Smooth muscle cell (in vitro differentiated cells): ENCODE data around the gene OR1E2. TPM values are rescaled to one million over a fixed set of nuclear protein-coding genes. Genes with fewer than 3 reads are reported as not detected.
A peak's percentile ranks its signal among the peaks of the same experiment; 100 is the strongest.

ENCODE experiments used
- DNase-seq: peaks from one replicate; lab custom pipeline; 2025; ENCODE audit not compliant: unreplicated experiment; lab: John Stamatoyannopoulos, UW
- H2AFZ ChIP-seq: fragments of 200-600 bp; sonication (generic); 2 replicates; pipeline ENCODE4 v1.6.0; 2016; ENCODE audit warnings: antibody characterized with exemption, low read depth, mild to moderate bottlenecking
- H3F3A ChIP-seq: fragments of 200-600 bp; sonication (generic); 2 replicates; pipeline ENCODE4 v1.6.0; 2017; ENCODE audit warnings: antibody characterized with exemption, low read depth
- H3K27ac ChIP-seq: fragments of 200-600 bp; sonication (generic); 2 replicates; pipeline ENCODE4 v1.5.1; 2016; ENCODE audit warnings: low read depth, mild to moderate bottlenecking
- H3K27me3 ChIP-seq: fragments of 200-600 bp; sonication (generic); 2 replicates; pipeline ENCODE4 v1.6.1; 2016; ENCODE audit warnings: low read depth, mild to moderate bottlenecking
- H3K36me3 ChIP-seq: fragments of 200-600 bp; sonication (generic); 2 replicates; pipeline ENCODE4 v1.5.1; 2016; ENCODE audit warnings: low read depth
- H3K4me1 ChIP-seq: fragments of 200-600 bp; sonication (generic); 2 replicates; pipeline ENCODE4 v1.5.1; 2016; ENCODE audit warnings: low read depth
- H3K4me2 ChIP-seq: fragments of 200-600 bp; sonication (generic); 2 replicates; pipeline ENCODE4 v1.6.0; 2016; ENCODE audit warnings: mild to moderate bottlenecking
- H3K4me3 ChIP-seq: fragments of 200-600 bp; sonication (generic); 2 replicates; pipeline ENCODE4 v1.5.1; 2016; ENCODE audit warnings: mild to moderate bottlenecking
- H3K79me2 ChIP-seq: fragments of 200-600 bp; sonication (generic); 2 replicates; pipeline ENCODE4 v1.6.0; 2016; ENCODE audit warnings: low read depth, mild to moderate bottlenecking
- H3K9ac ChIP-seq: fragments of 200-600 bp; sonication (generic); 2 replicates; pipeline ENCODE4 v1.6.0; 2016; ENCODE audit warnings: low read depth
- H3K9me3 ChIP-seq: fragments of 200-600 bp; sonication (generic); replicated peaks from 2 replicates; pipeline ENCODE4 v1.5.1; 2016; ENCODE audit warnings: low read depth
- H4K20me1 ChIP-seq: fragments of 200-600 bp; sonication (generic); 2 replicates; pipeline ENCODE4 v1.6.0; 2016; ENCODE audit warnings: low read depth
- WGBS: methylation state at CpG from one replicate; pipeline ENCODE4 v1.1.7; 2016; ENCODE audit warnings: low lambda C conversion rate; 5-methylcytosine and 5-hydroxymethylcytosine counted together
- polyA plus RNA-seq: library from polyadenylated mRNA; unstranded; fragments of >200 nt; fragmentation: Nextera tagmentation; extraction: Ambion mirVana; gene quantifications from 2 replicates; pipeline ENCODE4 v1.2.1, GENCODE V29; 2016
- total RNA-seq: library from RNA; depleted of rRNA; stranded (reverse); fragments of >200 nt; gene quantifications from 2 replicates; pipeline ENCODE4 v1.2.3, GENCODE V29; 2014
- TF ChIP-seq, protein P1 (sequence below): fragments of 200-600 bp; sonication (generic); IDR thresholded peaks from 2 replicates; pipeline ENCODE4 v1.5.1; 2017; ENCODE audit warnings: borderline replicate concordance, mild to moderate bottlenecking, antibody characterized with exemption; ENCODE audit not compliant: insufficient read depth, poor library complexity, severe bottlenecking

The OR1E2 gene
- total and polyA plus RNA-seq, 2 experiments from 2014 or later: not detected

DNA sequence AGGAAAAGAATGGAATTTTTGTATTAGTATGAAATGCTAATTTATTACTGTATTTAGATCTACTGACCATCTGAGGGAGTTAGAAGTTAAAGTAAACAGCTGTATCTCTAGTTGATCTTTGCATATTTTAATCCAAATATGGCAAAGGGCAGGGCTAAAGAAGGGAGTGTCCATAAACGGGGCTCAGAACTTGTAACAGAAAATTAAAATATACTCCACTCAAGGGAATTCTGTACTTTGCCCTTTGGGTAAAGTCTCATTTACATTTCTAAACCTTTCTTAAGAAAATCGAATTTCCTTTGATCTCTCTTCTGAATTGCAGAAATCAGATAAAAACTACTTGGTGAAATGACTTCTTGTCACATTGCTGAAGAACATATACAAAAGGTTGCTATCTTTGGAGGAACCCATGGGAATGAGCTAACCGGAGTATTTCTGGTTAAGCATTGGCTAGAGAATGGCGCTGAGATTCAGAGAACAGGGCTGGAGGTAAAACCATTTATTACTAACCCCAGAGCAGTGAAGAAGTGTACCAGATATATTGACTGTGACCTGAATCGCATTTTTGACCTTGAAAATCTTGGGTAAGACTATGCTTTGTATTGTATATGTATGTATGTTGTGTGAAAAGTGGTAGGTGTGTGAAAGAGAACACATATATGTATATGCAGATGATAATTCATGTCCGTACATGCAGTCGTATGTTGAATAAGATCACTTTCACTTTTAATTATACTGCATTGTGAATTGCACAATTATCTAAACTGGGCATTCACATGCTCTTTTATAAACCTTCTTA lies 42.4 kb upstream of the OR1E2 start, which contains the start of gene ASPA:
Gene ASPA, plus strand, starts transcription at position 186 of the 799 bp plus-strand sequence. Its CDS starts 163 bp downstream, at position 349.
- Histone ChIP-seq H3K36me3 (no peaks in the 10 kb centered on the region), H3K27me3 (no peaks in the 10 kb centered on the region), H4K20me1 (no peaks in the 10 kb centered on the region), H3K9me3 (no peaks in the 10 kb centered on the region), H3K4me1 (no peaks in the 10 kb centered on the region), H3K9ac (no peak within 1 kb of the TSS), H2AFZ (no peak within 1 kb of the TSS), H3K4me2 (no peak within 1 kb of the TSS), H3K27ac (no peak within 1 kb of the TSS), H3K4me3 (no peak within 1 kb of the TSS), H3F3A (no peaks in the 10 kb centered on the region), H3K79me2 (no peaks in the 10 kb centered on the region)
- WGBS: 86% methylated on average over 7 of the region's 7 CpGs
- TF ChIP-seq, protein P1, sequence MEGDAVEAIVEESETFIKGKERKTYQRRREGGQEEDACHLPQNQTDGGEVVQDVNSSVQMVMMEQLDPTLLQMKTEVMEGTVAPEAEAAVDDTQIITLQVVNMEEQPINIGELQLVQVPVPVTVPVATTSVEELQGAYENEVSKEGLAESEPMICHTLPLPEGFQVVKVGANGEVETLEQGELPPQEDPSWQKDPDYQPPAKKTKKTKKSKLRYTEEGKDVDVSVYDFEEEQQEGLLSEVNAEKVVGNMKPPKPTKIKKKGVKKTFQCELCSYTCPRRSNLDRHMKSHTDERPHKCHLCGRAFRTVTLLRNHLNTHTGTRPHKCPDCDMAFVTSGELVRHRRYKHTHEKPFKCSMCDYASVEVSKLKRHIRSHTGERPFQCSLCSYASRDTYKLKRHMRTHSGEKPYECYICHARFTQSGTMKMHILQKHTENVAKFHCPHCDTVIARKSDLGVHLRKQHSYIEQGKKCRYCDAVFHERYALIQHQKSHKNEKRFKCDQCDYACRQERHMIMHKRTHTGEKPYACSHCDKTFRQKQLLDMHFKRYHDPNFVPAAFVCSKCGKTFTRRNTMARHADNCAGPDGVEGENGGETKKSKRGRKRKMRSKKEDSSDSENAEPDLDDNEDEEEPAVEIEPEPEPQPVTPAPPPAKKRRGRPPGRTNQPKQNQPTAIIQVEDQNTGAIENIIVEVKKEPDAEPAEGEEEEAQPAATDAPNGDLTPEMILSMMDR: no peak
- DNase-seq: no peak

DNA sequence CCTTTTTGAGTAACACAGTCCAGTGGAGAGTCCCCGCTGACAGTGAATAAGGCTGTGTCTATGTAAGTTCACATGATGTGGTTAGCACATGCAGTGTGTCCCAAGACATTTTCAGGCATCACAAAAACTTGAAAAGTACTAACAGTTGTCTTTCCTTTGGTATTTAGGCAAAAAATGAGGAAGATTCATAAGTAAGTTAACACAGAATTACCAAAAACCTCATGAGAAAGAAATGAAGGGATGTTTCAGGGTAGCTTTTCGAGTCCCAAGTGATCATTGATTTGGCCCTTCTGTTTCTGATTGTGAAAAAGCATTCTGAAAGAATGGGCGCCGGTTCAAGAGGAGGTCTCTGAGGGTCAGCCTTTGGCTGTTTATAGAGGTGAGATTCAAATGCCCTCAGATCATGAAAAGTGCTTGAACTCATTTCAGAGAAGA lies 41.6 kb upstream of the OR1E2 start:
- Histone ChIP-seq H3K27ac (no peak overlapping the region), H3K9ac (no peak overlapping the region), H3K36me3 (no peaks in the 10 kb centered on the region), H3K9me3 (no peaks in the 10 kb centered on the region), H3K4me1 (no peaks in the 10 kb centered on the region), H2AFZ (no peak overlapping the region), H3F3A (no peaks in the 10 kb centered on the region), H3K27me3 (no peaks in the 10 kb centered on the region), H3K79me2 (no peaks in the 10 kb centered on the region), H3K4me2 (no peak overlapping the region), H3K4me3 (no peak overlapping the region), H4K20me1 (no peaks in the 10 kb centered on the region)
- TF ChIP-seq, protein P1: no peak
- DNase-seq: no peak
- WGBS: 91% methylated on average over 4 of the region's 4 CpGs

DNA sequence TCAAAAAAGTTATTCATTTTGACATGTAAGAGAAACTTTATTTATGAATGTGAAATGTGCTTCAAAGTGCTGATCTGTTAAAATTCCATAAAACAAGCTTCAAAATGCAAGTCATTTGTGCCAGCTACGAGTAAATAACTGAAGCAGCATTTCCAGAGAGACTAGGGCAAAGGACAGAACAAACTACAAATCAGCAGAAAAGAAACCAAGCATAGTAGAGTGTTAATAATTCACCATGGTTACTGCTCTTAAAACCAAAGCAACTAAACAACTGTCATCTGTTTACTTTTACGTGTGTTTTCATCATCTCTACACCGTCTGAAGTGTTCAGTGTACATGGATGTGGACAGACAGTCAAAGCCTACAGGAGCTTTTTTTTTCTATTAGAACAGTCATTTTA lies 40.6 kb upstream of the OR1E2 start:
- no peak overlapping the region for H3K9ac ChIP-seq
- H3K9me3 ChIP-seq: no peaks in the 10 kb centered on the region
- peak overlapping the region; percentile 4 for H2AFZ ChIP-seq
- WGBS: 54% methylated on average over 3 of the region's 3 CpGs
- H3K27ac ChIP-seq: no peak overlapping the region
- no peaks in the 10 kb centered on the region for H3K4me1 ChIP-seq
- no peak overlapping the region for H3K4me3 ChIP-seq
- H3K27me3 ChIP-seq: no peaks in the 10 kb centered on the region
- no peaks in the 10 kb centered on the region for H4K20me1 ChIP-seq
- no peak overlapping the region for H3K4me2 ChIP-seq
- TF ChIP-seq, protein P1: no peak
- no peaks in the 10 kb centered on the region for H3F3A ChIP-seq
- H3K79me2 ChIP-seq: no peaks in the 10 kb centered on the region
- no peaks in the 10 kb centered on the region for H3K36me3 ChIP-seq
- no peak for DNase-seq
